HCT116 (cell line): Measurements from ENCODE around the gene TRIM50. TPM values are rescaled to one million over a fixed set of nuclear protein-coding genes. Genes with fewer than 3 reads are reported as not detected.
A peak's percentile ranks its signal among the peaks of the same experiment; 100 is the strongest.

ENCODE experiments used
- ATAC-seq: fragments of 200-7000 bp; cut with Tn5 transposase; 2 replicates; pipeline ENCODE4 v1.9.1; 2020; ENCODE audit warnings: mild to moderate bottlenecking, moderate library complexity
- BruUV-seq: library from RNA; stranded (reverse); fragments of 400-500 nt; replicated peaks from 2 replicates; lab custom pipeline; 2021; lab: Mats Ljungman, UMichigan
- CTCF ChIA-PET: fragments of 300-600 bp; sonication (Branson Sonifier 250); formaldehyde crosslinking; loops from one replicate; lab custom pipeline; 2021; ENCODE audit warnings: antibody characterized with exemption; lab: Charles Lee
- POLR2A ChIA-PET: fragments of 300-600, 350-600 bp; sonication (Branson Sonifier 250); formaldehyde crosslinking; loops from one replicate; lab custom pipeline; 2021; ENCODE audit warnings: antibody characterized with exemption; lab: Charles Lee
- RAD21 ChIA-PET, 2 experiments: fragments of 300-600 bp; sonication (Branson Sonifier 250); formaldehyde crosslinking; loops; one replicate each; lab custom pipeline; 2023; ENCODE audit warnings: low total read pairs in 2 of 2; ENCODE audit not compliant: uncharacterized antibody in 2 of 2, unreplicated experiment in 2 of 2, low non-redundant PET in 1 of 2; lab: Charles Lee
- DNase-seq: peaks from one replicate; pipeline ENCODE4 v3.0.0-alpha.2; 2010; ENCODE audit warnings: low read depth, low spot score
- H2AFZ ChIP-seq: fragments of 200-600 bp; shearing (Covaris generic), sonication (generic); 2 replicates; pipeline ENCODE4 v1.6.1; 2017; ENCODE audit warnings: low read depth, mixed run types, mixed read lengths, antibody characterized with exemption, low read length; ENCODE audit not compliant: poor library complexity, severe bottlenecking
- H3K27ac ChIP-seq: 2 replicates; pipeline ENCODE4 v1.5.1; 2012; ENCODE audit warnings: low read depth, low read length
- H3K27me3 ChIP-seq: fragments of 200-600 bp; sonication (generic); 2 replicates; pipeline ENCODE4 v1.6.1; 2016; ENCODE audit warnings: mixed run types, low read length, mixed read lengths; ENCODE audit not compliant: insufficient read depth
- H3K36me3 ChIP-seq, 2 experiments: fragments of 200-500 bp in 1 of 2; fragments of 200-600 bp in 1 of 2; sonication (Bioruptor generic) in 1 of 2; sonication (generic) in 1 of 2; 2 replicates each; pipeline versions ENCODE4 v1.5.1 to v1.6.1; 2014 to 2016; ENCODE audit warnings: low read length in 2 of 2, inconsistent platforms in 1 of 2, mixed read lengths in 1 of 2, mixed run types in 1 of 2; ENCODE audit not compliant: insufficient read depth in 2 of 2, control insufficient read depth in 1 of 2
- H3K4me1 ChIP-seq, 2 experiments: fragments of 200-600 bp in 1 of 2; sonication (generic) in 1 of 2; 2 replicates each; pipeline versions ENCODE4 v1.5.1 to v1.6.1; 2012 to 2017; ENCODE audit warnings: low read length in 2 of 2, inconsistent platforms in 1 of 2, mild to moderate bottlenecking in 1 of 2, mixed read lengths in 1 of 2, mixed run types in 1 of 2, moderate library complexity in 1 of 2; ENCODE audit not compliant: insufficient read depth in 2 of 2, control insufficient read depth in 1 of 2
- H3K4me2 ChIP-seq: fragments of 200-600 bp; sonication (generic); 2 replicates; pipeline ENCODE4 v1.6.1; 2017; ENCODE audit warnings: mixed run types, low read length, mixed read lengths
- H3K4me3 ChIP-seq, 2 experiments: fragments of 200-600 bp in 1 of 2; sonication (generic) in 1 of 2; replicated peaks in 1 of 2; 2 replicates each; pipeline ENCODE4 v1.5.1; 2011 to 2016; ENCODE audit warnings: low read length in 2 of 2, control low read depth in 1 of 2, low read depth in 1 of 2, mild to moderate bottlenecking in 1 of 2, mixed read lengths in 1 of 2, mixed run types in 1 of 2
- H3K79me2 ChIP-seq: fragments of 200-600 bp; sonication (generic); 2 replicates; pipeline ENCODE4 v1.6.1; 2017; ENCODE audit warnings: mild to moderate bottlenecking, mixed run types, low read length, moderate library complexity, mixed read lengths; ENCODE audit not compliant: insufficient read depth
- H3K9ac ChIP-seq: fragments of 200-600 bp; sonication (generic); 2 replicates; pipeline ENCODE4 v1.6.1; 2016; ENCODE audit warnings: low read length, mixed read lengths
- H3K9me2 ChIP-seq: fragments of 200-600 bp; sonication (generic), shearing (Covaris generic); 2 replicates; pipeline ENCODE4 v1.6.1; 2017; ENCODE audit warnings: mixed run types, mild to moderate bottlenecking, moderate library complexity; ENCODE audit not compliant: insufficient read depth
- H3K9me3 ChIP-seq, 2 experiments: fragments of 200-500 bp in 1 of 2; fragments of 200-600 bp in 1 of 2; sonication (Bioruptor generic) in 1 of 2; sonication (generic) in 1 of 2; 2 replicates each; pipeline ENCODE4 v1.6.1; 2014 to 2017; ENCODE audit warnings: low read length in 2 of 2, mixed read lengths in 2 of 2, inconsistent platforms in 1 of 2, low read depth in 1 of 2, mild to moderate bottlenecking in 1 of 2, mixed run types in 1 of 2, moderate library complexity in 1 of 2; ENCODE audit not compliant: control insufficient read depth in 1 of 2, insufficient read depth in 1 of 2
- H4K20me1 ChIP-seq: fragments of 200-600 bp; sonication (generic), shearing (Covaris generic); 2 replicates; pipeline ENCODE4 v1.6.1; 2017; ENCODE audit warnings: mixed run types, mild to moderate bottlenecking, moderate library complexity; ENCODE audit not compliant: insufficient read depth
- CBX3 ChIP-seq: IDR thresholded peaks from 2 replicates; pipeline ENCODE4 v1.6.1; 2012; ENCODE audit warnings: low read depth
- CEBPB ChIP-seq: IDR thresholded peaks from 2 replicates; pipeline ENCODE4 v1.6.1; 2012; ENCODE audit warnings: low read depth
- EGR1 ChIP-seq: IDR thresholded peaks from 2 replicates; pipeline ENCODE4 v1.6.1; 2012; ENCODE audit warnings: low read depth
- ELF1 ChIP-seq: IDR thresholded peaks from 2 replicates; pipeline ENCODE4 v1.6.1; 2012; ENCODE audit warnings: low read depth, borderline replicate concordance
- EZH2 ChIP-seq: fragments of 200-600 bp; sonication (generic); IDR thresholded peaks from 2 replicates; pipeline ENCODE4 v1.6.1; 2017; ENCODE audit warnings: antibody characterized with exemption, mixed run types
- EZH2phosphoT487 ChIP-seq: fragments of 200-600 bp; IDR thresholded peaks from 2 replicates; pipeline ENCODE4 v1.6.1; 2018; ENCODE audit warnings: antibody characterized with exemption, borderline replicate concordance
- FOSL1 ChIP-seq: IDR thresholded peaks from 2 replicates; pipeline ENCODE4 v1.6.1; 2012; ENCODE audit warnings: low read depth
- JUND ChIP-seq: IDR thresholded peaks from 2 replicates; pipeline ENCODE4 v1.6.1; 2012
- POLR2A ChIP-seq: IDR thresholded peaks from 2 replicates; pipeline ENCODE4 v1.7.0; 2011; ENCODE audit warnings: borderline replicate concordance; ENCODE audit not compliant: insufficient read depth, insufficient read length; ENCODE audit errors: extremely low read depth
- POLR2AphosphoS5 ChIP-seq: IDR thresholded peaks from 2 replicates; pipeline ENCODE4 v1.6.1; 2011; ENCODE audit warnings: mild to moderate bottlenecking, low read depth, low read length, moderate library complexity
- RAD21 ChIP-seq: IDR thresholded peaks from 2 replicates; pipeline ENCODE4 v1.6.1; 2012; ENCODE audit warnings: low read depth, mild to moderate bottlenecking
- REST ChIP-seq: IDR thresholded peaks from 2 replicates; pipeline ENCODE4 v1.6.1; 2012; ENCODE audit warnings: low read depth
- SIN3A ChIP-seq: IDR thresholded peaks from 2 replicates; pipeline ENCODE4 v1.6.1; 2012; ENCODE audit warnings: low read depth
- SP1 ChIP-seq: IDR thresholded peaks from 2 replicates; pipeline ENCODE4 v1.6.1; 2012; ENCODE audit warnings: low read depth
- SRF ChIP-seq: IDR thresholded peaks from 2 replicates; pipeline ENCODE4 v1.6.1; 2012; ENCODE audit warnings: low read depth
- TCF7L2 ChIP-seq: IDR thresholded peaks from 2 replicates; pipeline ENCODE4 v1.7.0; 2011; ENCODE audit warnings: borderline replicate concordance, inconsistent platforms; ENCODE audit not compliant: insufficient read depth, insufficient read length; ENCODE audit errors: extremely low read depth
- YY1 ChIP-seq: IDR thresholded peaks from 2 replicates; pipeline ENCODE4 v1.6.1; 2011; ENCODE audit warnings: low read length, low read depth, moderate library complexity, mild to moderate bottlenecking; ENCODE audit not compliant: insufficient replicate concordance; ENCODE audit errors: extremely low read depth
- intact Hi-C: fragments of 100-400 bp; cut with micrococcal nuclease; formaldehyde crosslinking; loops from 2 replicates; pipeline ENCODE4 v1.10.0; 2022
- total RNA-seq: library from RNA; stranded (reverse); gene quantifications from one replicate; pipeline ENCODE4 v1.2.1, GENCODE V29; 2021; ENCODE audit not compliant: unreplicated experiment

The TRIM50 gene
- total RNA-seq, 1 experiment from 2014 or later: not detected

- peak; percentile 37 for DNase-seq
- Histone ChIP-seq H3K36me3 (no peaks in the 10 kb centered on the region), H3K4me1 (peaks cover 11 to 15% of the 10 kb centered on the region in 2 experiments), H2AFZ (peak overlapping the region; percentile 92), H3K9me2 (no peaks in the 10 kb centered on the region), H3K4me3 (no peak overlapping the region), H3K27ac (no peak overlapping the region; the same call in 1 of the 2 replicates), H4K20me1 (no peaks in the 10 kb centered on the region), H3K27me3 (no peaks in the 10 kb centered on the region), H3K4me2 (peak overlapping the region; percentile 51), H3K79me2 (no peaks in the 10 kb centered on the region), H3K9ac (0 out of 2 replicates have a peak overlapping the region, but pooled peaks have one; percentile 3), H3K9me3 (no peaks in the 10 kb centered on the region)
- intact Hi-C loops: loop anchor here (1.0 kb wide), 1 partner anchor 110 kb away; no protein-coding TSS in a partner anchor
- TF ChIP-seq POLR2AphosphoS5 (no peak), FOSL1 (0 out of 2 replicates have a peak, but pooled peaks have one; percentile 9)
- CTCF ChIA-PET: interaction anchor here (0.7 to 1.7 kb wide), 7 partner anchors 8 to 112 kb away, joined by 3 to 9 read pairs (median 5); no protein-coding TSS in a partner anchor
- POLR2A ChIA-PET: no interaction called here
- peak; percentile 72 for ATAC-seq
- RAD21 ChIA-PET: interaction anchor here in 1 of 2 experiments (1.1 kb wide), 1 partner anchor 257 kb away, joined by 3 read pairs; no protein-coding TSS in a partner anchor
- no TSS peak for BruUV-seq
Observed at GRCh38 chr7:73341877-73342276, 14.0 kb upstream of the TRIM50 start.

DNA sequence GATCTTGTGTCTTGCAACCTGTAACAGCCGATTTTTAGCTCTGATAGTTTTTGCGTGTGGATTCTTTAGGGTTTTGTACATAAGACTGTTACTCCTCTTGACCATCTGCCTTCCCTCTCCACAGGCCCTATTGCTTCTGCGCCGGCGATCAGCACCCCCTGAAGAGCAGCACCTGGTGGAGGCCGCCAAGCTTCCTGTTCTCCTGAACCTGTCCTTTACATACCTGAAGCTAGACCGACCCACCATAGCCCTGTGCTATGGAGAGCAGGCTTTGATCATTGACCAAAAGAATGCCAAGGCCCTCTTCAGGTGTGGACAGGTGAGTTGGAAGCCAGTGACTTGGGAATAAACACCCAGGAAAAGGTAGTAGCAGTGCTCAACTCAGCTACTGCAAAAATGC is 12.6 kb upstream of the TRIM50 start:
- H3K4me2 ChIP-seq: no peak overlapping the region
- intact Hi-C loops: no loop called here
- no TSS peak for BruUV-seq
- H3K36me3 ChIP-seq: no peaks in the 10 kb centered on the region
- H2AFZ ChIP-seq: no peak overlapping the region
- H4K20me1 ChIP-seq: no peaks in the 10 kb centered on the region
- ATAC-seq (no peak), DNase-seq (no peak)
- no peaks in the 10 kb centered on the region for H3K79me2 ChIP-seq
- peaks cover 11 to 15% of the 10 kb centered on the region in 2 experiments for H3K4me1 ChIP-seq
- H3K27me3 ChIP-seq: no peaks in the 10 kb centered on the region
- POLR2A ChIA-PET: no interaction called here
- H3K27ac ChIP-seq: no peak overlapping the region
- TF ChIP-seq ELF1 (no peak), POLR2AphosphoS5 (no peak), SRF (no peak), CEBPB (no peak), RAD21 (no peak), TCF7L2 (no peak), YY1 (no peak), EGR1 (no peak), POLR2A (no peak), SIN3A (no peak), FOSL1 (no peak), EZH2phosphoT487 (no peak), CBX3 (no peak), SP1 (no peak), EZH2 (no peak), JUND (no peak), REST (no peak)
- H3K9ac ChIP-seq: no peak overlapping the region
- no peak overlapping the region for H3K4me3 ChIP-seq
- CTCF ChIA-PET: interaction anchor here (1.6 kb wide), 1 partner anchor 16 kb away, joined by 3 read pairs; no protein-coding TSS in a partner anchor
- RAD21 ChIA-PET: no interaction called here
- no peaks in the 10 kb centered on the region for H3K9me3 ChIP-seq
- H3K9me2 ChIP-seq: no peaks in the 10 kb centered on the region
